Fibroblast of pulmonary artery (primary cell): ENCODE data around the gene RNF227.

Source experiments
- DNase-seq: peaks from one replicate; pipeline ENCODE4 v3.0.0-alpha.2; 2010; ENCODE audit warnings: low read depth
- H3K4me3 ChIP-seq: replicated peaks from 2 replicates; pipeline ENCODE4 v1.5.1; 2011; ENCODE audit warnings: low read depth, mild to moderate bottlenecking, control low read depth, low read length, moderate library complexity
- CTCF ChIP-seq: IDR thresholded peaks from 2 replicates; pipeline ENCODE4 v1.5.1; 2011; ENCODE audit warnings: mild to moderate bottlenecking, control low read depth, low read length, inconsistent platforms; ENCODE audit errors: missing control alignments

The RNF227 gene

DNA sequence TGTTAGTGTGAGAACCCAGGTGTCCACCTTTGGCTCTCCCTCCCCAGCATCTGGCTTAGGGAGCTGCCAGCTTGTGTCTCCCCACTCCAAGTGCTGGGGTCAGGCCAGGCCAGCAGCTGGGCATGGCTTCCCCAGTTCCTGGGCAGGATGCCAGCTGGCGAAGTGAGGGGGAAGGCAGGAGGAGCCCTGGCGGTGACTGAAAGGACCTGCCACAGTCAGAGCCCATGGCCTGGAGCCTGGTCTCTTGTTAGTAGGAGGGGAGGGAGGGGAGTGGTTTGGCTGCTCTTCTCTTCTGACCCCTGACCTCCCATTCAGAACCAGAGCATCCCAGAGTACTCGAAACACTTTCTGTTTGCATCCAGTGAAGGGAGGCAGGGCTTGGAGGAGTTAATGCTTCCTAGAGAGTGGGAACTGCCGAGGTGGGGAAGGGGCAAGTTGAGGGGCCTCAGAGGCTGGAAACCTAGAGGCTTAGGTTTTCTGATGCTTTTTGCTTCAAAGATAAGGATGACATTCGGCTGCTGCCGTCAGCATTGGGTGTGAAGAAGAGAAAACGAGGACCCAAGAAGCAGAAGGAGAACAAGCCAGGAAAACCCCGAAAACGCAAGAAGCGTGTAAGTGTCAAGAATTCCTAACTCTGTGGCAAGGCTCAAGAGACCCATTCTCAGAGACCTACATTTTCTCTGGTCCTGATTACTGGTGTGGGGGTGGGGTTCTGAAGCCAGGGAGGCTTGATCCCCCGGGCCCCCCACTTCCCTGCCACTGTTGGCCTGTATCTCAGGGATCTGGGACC, 26.7 kb downstream of the RNF227 start:
- H3K4me3 ChIP-seq = peak overlapping the region; percentile 33
- peak; percentile 96 for DNase-seq
- peak; percentile 47 for TF ChIP-seq CTCF

DNA sequence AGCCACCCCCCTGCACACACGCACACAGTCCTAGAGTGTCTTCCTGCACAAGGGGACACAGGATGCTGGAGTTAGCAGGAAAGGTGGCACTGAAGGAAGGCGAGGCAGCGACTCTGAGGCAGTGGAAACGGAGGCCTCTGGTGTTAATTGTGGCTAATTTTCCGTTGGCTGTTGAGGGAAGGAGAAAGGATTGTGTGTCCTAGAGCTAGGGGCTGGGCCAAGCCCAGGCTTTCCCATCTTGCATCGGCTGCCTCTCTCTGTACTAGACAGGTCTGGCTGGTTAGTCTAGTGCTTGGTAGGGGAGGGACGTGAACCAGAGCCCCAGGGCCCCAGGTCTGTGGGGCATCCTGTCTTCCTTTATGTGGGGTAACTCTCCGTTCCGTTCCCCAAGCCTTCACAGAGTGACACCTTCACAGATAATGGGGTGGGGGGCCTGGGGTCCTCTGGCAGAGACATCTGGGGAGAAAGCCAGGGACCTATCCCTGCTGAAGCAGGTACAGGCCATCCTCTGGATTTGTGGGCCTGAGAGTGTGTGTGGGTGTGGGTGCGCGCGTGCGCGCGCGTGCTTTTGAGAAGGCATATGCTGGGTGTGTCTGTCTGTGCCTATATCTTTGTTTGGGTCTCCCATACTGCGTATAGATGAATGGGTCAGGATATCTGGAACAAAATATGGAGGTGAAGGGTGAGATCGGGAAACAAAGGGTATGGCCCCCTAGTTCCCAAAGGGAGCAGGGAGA, 27.7 kb downstream of the RNF227 start, which contains the start of gene CHD3:
Gene CHD3 (plus strand): TSS at position 606 of the 737 bp plus-strand sequence. CDS start 212 bp downstream, outside the sequence.
- peak within 1 kb of the TSS; percentile 56 for H3K4me3 ChIP-seq
- DNase-seq = peak; percentile 21
- TF ChIP-seq CTCF = no peak

DNA sequence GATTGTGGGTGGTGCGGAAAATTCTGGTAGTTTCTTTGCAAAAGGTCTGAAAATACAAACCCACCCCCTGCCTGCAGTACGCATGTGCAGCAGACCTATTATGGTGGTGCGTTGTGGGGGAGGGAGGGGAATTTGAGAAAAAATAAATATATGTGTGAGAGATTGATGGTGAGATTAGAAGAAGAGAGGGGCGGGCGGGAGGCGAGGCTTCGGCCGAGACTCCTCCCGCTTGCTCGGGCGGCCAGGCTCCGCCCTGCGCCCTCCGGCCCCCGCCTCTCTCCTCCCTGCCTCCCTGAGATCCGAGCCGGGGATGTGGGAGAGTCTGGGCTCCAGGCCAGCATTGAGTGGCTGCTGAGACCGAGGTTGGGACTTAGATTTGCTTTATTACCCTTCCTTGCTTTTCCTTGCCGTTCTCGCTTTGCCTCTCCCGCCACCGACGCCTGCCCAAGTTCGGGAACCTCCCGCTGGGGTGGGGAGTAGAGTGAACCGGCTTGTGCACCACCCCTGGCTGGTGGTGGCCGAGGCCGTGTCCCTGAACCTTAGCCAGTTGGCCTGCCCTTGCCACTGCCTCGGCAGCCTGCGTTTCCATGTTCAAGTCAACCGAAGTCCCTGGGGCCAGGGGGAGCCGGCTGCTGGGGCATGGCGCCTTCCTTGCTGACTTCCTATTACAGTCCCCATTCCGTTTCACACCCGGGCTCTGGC, 28.5 kb downstream of the RNF227 start:
- no peak for TF ChIP-seq CTCF
- peak; percentile 99 for DNase-seq
- peak overlapping the region; percentile 78 for H3K4me3 ChIP-seq

GRCh38 chr17:7887038-7887481, 29.0 kb downstream of the RNF227 start:
- H3K4me3 ChIP-seq = peak overlapping the region; percentile 78
- DNase-seq = no peak
- TF ChIP-seq CTCF = peak; percentile 5

GRCh38 chr17:7886227-7887037, 29.7 kb downstream of the RNF227 start:
- H3K4me3 ChIP-seq = peak overlapping the region; percentile 78
- TF ChIP-seq CTCF = peak; percentile 7
- DNase-seq = peak; percentile 30

DNA sequence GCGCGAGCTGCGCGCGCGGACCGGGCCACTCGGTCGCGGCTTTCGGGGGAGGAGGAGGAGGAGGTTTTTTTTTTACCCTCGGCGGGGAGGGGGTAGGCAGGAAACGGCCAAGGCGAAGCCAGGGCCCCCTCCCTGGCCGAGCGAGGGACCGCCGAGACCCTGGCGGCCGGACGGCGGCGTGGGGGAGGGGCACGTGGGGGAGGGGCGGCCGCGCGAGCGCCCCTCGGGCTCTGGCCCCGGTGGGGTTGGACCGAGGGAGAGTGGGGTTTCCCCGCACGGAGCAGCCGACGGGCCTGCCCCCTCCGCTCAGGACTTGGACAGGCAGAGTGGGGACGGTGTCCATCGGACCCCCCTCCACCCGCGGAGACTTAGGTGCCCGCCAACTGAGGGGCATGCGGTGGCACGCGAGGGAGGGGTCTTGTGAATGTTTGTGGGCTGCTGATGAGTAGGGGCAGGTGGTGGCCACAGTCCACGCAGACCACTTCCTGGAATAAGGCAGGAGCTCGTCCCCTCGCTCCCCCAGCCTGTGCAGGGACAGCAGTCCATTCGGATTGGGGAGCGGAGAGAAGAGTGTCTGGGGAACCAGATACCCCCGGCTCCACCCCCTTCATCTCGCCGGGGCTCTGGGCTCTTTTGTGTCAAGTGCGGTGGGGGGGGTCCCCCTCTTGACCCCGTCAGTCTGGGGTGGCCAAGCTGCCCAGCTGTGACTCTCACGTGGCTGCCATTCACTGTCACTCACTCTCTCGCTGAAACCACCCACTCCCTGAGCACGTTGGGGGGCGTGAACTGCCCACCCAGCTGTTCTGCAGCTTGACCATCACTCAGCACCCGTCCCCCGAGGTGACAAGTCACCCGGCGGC, 30.5 kb downstream of the RNF227 start:
- no peak for TF ChIP-seq CTCF
- H3K4me3 ChIP-seq = peak overlapping the region; percentile 78
- peak; percentile 31 for DNase-seq
